DND-41 (cell line): ENCODE measurements around the gene MAP3K1.
A peak's percentile ranks its signal among the peaks of the same experiment; 100 is the strongest.

Experiments used
- ATAC-seq: fragments of 200-7000 bp; cut with Tn5 transposase; 3 replicates; pipeline ENCODE4 v1.9.1; 2021; ENCODE audit warnings: low read depth; ENCODE audit not compliant: insufficient read depth
- DNase-seq: peaks from one replicate; pipeline ENCODE4 v3.0.0-alpha.2; 2020
- H2AFZ ChIP-seq: 2 replicates; pipeline ENCODE4 v1.6.0; 2012; ENCODE audit warnings: low read depth, low read length
- H3K27ac ChIP-seq: 2 replicates; pipeline ENCODE4 v1.5.1; 2012; ENCODE audit warnings: low read length, inconsistent platforms
- H3K27me3 ChIP-seq: fragments of 200-600 bp; sonication (generic); 2 replicates; pipeline ENCODE4 v1.6.0; 2012; ENCODE audit warnings: low read length, mild to moderate bottlenecking, inconsistent platforms; ENCODE audit not compliant: insufficient read depth, poor library complexity
- H3K36me3 ChIP-seq: 2 replicates; pipeline ENCODE4 v1.5.1; 2012; ENCODE audit warnings: low read length, inconsistent platforms; ENCODE audit not compliant: insufficient read depth
- H3K4me1 ChIP-seq: 2 replicates; pipeline ENCODE4 v1.5.1; 2012; ENCODE audit warnings: mild to moderate bottlenecking, low read length; ENCODE audit not compliant: insufficient read depth
- H3K4me2 ChIP-seq: 2 replicates; pipeline ENCODE4 v1.6.0; 2012; ENCODE audit warnings: mild to moderate bottlenecking, moderate library complexity, low read length, inconsistent platforms; ENCODE audit not compliant: insufficient read depth
- H3K4me3 ChIP-seq, 2 experiments: fragments of 200-600 bp in 1 of 2; shearing (Covaris generic) in 1 of 2; 2 replicates each; pipeline ENCODE4 v1.5.1; 2012 to 2016; ENCODE audit warnings: inconsistent platforms in 2 of 2, low read length in 2 of 2, mild to moderate bottlenecking in 2 of 2, low read depth in 1 of 2, moderate library complexity in 1 of 2
- H3K79me2 ChIP-seq: 2 replicates; pipeline ENCODE4 v1.6.0; 2012; ENCODE audit warnings: low read length, inconsistent platforms; ENCODE audit not compliant: insufficient read depth
- H3K9ac ChIP-seq: 2 replicates; pipeline ENCODE4 v1.6.0; 2012; ENCODE audit warnings: low read depth, mild to moderate bottlenecking, inconsistent platforms, low read length, moderate library complexity
- H3K9me3 ChIP-seq: 2 replicates; pipeline ENCODE4 v1.5.1; 2012; ENCODE audit warnings: low read length, moderate library complexity, mild to moderate bottlenecking, inconsistent platforms; ENCODE audit not compliant: insufficient read depth, severe bottlenecking
- H4K20me1 ChIP-seq: 2 replicates; pipeline ENCODE4 v1.6.0; 2012; ENCODE audit warnings: low read length; ENCODE audit not compliant: insufficient read depth
- EZH2 ChIP-seq: IDR thresholded peaks from 3 replicates; pipeline ENCODE4 v1.6.1; 2012; ENCODE audit warnings: borderline replicate concordance, low read depth, mild to moderate bottlenecking, moderate library complexity, low read length, inconsistent platforms; ENCODE audit not compliant: severe bottlenecking
- TF ChIP-seq, protein P1 (sequence below): IDR thresholded peaks from 2 replicates; pipeline ENCODE4 v1.5.1; 2012; ENCODE audit warnings: borderline replicate concordance, low read length, moderate library complexity, mild to moderate bottlenecking; ENCODE audit not compliant: poor library complexity, severe bottlenecking; ENCODE audit errors: extremely low read depth

The MAP3K1 gene

DNA sequence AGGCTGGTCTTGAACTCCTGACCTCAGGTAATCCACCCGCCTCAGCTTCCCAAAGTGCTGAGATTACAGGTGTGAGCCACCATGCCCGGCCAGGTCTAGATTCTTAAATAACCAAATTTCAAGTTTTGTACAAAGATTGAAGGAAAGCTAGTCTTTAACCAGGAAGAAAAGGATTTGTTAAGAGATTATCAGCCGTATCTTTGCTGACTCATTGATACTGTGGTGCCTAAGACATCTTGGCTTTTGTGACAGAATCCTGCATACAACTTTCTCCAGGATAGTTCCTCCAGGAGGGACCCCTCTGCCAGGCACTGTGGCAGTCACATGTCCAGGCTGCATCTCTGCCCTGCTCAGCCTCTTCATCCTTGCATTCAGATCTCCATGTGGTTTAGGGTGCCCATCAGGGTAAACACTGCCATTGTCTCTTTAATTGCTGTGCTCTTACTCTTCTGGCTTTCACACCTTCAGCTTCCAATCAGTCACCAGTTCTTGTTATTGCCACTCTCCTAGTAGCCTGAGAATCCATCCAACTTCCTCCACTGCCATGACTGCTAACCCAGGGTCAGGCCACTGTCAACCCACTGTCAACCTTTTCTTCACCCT is 10.0 kb downstream of the MAP3K1 start:
- no peak for DNase-seq
- no peak overlapping the region for H3K9ac ChIP-seq
- no peak for ATAC-seq
- no peaks in the 10 kb centered on the region for H3K27me3 ChIP-seq
- TF ChIP-seq EZH2, result no peak
- TF ChIP-seq, protein P1, sequence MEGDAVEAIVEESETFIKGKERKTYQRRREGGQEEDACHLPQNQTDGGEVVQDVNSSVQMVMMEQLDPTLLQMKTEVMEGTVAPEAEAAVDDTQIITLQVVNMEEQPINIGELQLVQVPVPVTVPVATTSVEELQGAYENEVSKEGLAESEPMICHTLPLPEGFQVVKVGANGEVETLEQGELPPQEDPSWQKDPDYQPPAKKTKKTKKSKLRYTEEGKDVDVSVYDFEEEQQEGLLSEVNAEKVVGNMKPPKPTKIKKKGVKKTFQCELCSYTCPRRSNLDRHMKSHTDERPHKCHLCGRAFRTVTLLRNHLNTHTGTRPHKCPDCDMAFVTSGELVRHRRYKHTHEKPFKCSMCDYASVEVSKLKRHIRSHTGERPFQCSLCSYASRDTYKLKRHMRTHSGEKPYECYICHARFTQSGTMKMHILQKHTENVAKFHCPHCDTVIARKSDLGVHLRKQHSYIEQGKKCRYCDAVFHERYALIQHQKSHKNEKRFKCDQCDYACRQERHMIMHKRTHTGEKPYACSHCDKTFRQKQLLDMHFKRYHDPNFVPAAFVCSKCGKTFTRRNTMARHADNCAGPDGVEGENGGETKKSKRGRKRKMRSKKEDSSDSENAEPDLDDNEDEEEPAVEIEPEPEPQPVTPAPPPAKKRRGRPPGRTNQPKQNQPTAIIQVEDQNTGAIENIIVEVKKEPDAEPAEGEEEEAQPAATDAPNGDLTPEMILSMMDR, result no peak
- H3K27ac ChIP-seq, result no peak overlapping the region
- no peaks in the 10 kb centered on the region for H3K79me2 ChIP-seq
- H3K36me3 ChIP-seq, result no peaks in the 10 kb centered on the region
- H3K4me3 ChIP-seq, result no peak overlapping the region
- H2AFZ ChIP-seq, result no peak overlapping the region
- no peaks in the 10 kb centered on the region for H3K9me3 ChIP-seq
- H3K4me1 ChIP-seq, result no peaks in the 10 kb centered on the region
- peaks cover 30% of the 10 kb centered on the region for H4K20me1 ChIP-seq
- no peak overlapping the region for H3K4me2 ChIP-seq

DNA sequence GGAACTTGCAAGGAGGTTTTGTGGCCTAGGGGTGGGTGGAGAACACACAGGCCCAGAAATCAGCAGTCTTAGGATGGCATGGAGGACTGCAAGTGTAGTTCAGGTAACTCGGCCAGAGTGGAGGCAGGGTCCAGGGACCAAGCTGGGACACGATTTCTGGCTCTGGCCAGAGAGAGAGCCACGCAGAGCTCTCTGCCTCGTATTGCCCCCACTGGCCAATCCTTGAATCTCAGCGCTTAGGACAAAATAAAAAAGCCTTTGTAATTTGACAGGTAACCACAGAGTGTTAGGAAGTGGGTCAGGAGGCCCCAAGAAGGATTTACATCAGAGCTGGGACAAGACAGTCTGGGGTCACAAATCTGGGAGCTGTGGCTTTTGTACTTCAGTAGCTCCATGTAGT is 11.7 kb downstream of the MAP3K1 start:
- Histone ChIP-seq H3K4me3 (no peak overlapping the region), H3K4me2 (no peak overlapping the region), H3K36me3 (no peaks in the 10 kb centered on the region), H3K4me1 (no peaks in the 10 kb centered on the region), H3K27me3 (no peaks in the 10 kb centered on the region), H3K79me2 (no peaks in the 10 kb centered on the region), H3K9me3 (no peaks in the 10 kb centered on the region), H3K27ac (no peak overlapping the region), H2AFZ (no peak overlapping the region), H4K20me1 (peaks cover 31% of the 10 kb centered on the region), H3K9ac (no peak overlapping the region)
- TF ChIP-seq EZH2, result no peak
- TF ChIP-seq, protein P1, result peak; percentile 19
- peak; percentile 45; the same call in 1 of the 3 replicates for ATAC-seq
- no peak for DNase-seq

DNA sequence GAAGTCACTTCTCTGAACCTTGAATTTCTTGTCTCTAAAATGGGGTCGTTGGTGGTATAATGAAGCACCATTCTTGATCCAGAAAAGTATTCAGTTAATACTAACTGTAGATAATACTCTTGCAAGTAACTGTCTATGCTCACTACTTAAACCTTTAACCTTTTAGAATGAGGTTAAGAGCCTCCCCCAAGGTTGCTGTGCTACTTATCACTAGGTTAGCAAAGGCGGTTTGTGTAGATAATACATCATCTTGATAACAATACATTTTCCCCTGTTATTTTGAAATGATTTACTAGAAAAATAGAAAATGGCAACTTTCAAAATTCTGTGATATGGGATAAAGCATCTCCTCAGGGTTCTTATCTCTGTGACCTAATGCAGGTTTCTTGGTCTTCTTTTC is 12.6 kb downstream of the MAP3K1 start:
- no peaks in the 10 kb centered on the region for H3K79me2 ChIP-seq
- H3K9ac ChIP-seq, result no peak overlapping the region
- H3K9me3 ChIP-seq, result no peaks in the 10 kb centered on the region
- no peak overlapping the region for H2AFZ ChIP-seq
- H3K27ac ChIP-seq, result no peak overlapping the region
- no peaks in the 10 kb centered on the region for H3K4me1 ChIP-seq
- H4K20me1 ChIP-seq, result peaks cover 26% of the 10 kb centered on the region
- H3K36me3 ChIP-seq, result no peaks in the 10 kb centered on the region
- DNase-seq (no peak), ATAC-seq (no peak)
- TF ChIP-seq, protein P1, result no peak
- TF ChIP-seq EZH2, result no peak
- no peak overlapping the region for H3K4me3 ChIP-seq
- no peaks in the 10 kb centered on the region for H3K27me3 ChIP-seq
- no peak overlapping the region for H3K4me2 ChIP-seq
